GM18517 (cell line): ENCODE data around the gene URB1.
"Not testable (repeated sequence)": the region's sequence is repeated elsewhere in the genome, so short reads cannot be mapped to it uniquely, and the experiment has no call there.

ENCODE experiments used
- ATAC-seq: cut with Tn5 transposase; IDR thresholded peaks from one replicate; pipeline ENCODE4 v1.9.1; 2021; ENCODE audit warnings: mild to moderate bottlenecking, moderate library complexity; ENCODE audit not compliant: unreplicated experiment

URB1 gene

GRCh38 chr21:32413015-32413504 is 20.2 kb upstream of the URB1 start:
- no peak for ATAC-seq

GRCh38 chr21:32412162-32413014 is 19.6 kb upstream of the URB1 start, which contains the start of gene EVA1C:
TSS of gene EVA1C (plus strand) at chr21:32412706. CDS start at chr21:32412854, 148 bp downstream.
- no peak for ATAC-seq

- no peak for ATAC-seq
These were observed 18.7 kb upstream of the URB1 start for GRCh38 chr21:32411350-32412161.

GRCh38 chr21:32410916-32411315 is 18.1 kb upstream of the URB1 start:
- ATAC-seq, result no peak

GRCh38 chr21:32410291-32410690 is 17.5 kb upstream of the URB1 start:
- ATAC-seq, result no peak

- no peak for ATAC-seq
These were observed 13.6 kb upstream of the URB1 start for GRCh38 chr21:32406405-32406804.

GRCh38 chr21:32403201-32403777 is 10.5 kb upstream of the URB1 start:
- ATAC-seq, result no peak

GRCh38 chr21:32393677-32394001 is 827 bp upstream of the URB1 start:
- no peak for ATAC-seq

GRCh38 chr21:32392299-32392879 is 423 bp downstream of the URB1 start:
- ATAC-seq, result peak; percentile 42

GRCh38 chr21:32391755-32392154 is 1.1 kb downstream of the URB1 start:
- ATAC-seq, result no peak

GRCh38 chr21:32390537-32391224 is 2.1 kb downstream of the URB1 start:
- not testable (repeated sequence) for ATAC-seq

- no peak for ATAC-seq
These were observed 3.3 kb downstream of the URB1 start for GRCh38 chr21:32389337-32390015.

- ATAC-seq, result no peak
These were observed 4.5 kb downstream of the URB1 start for GRCh38 chr21:32388306-32388705.

- ATAC-seq, result no peak
These were observed 5.7 kb downstream of the URB1 start for GRCh38 chr21:32387151-32387550.

GRCh38 chr21:32386195-32386870 is 6.5 kb downstream of the URB1 start:
- no peak for ATAC-seq

GRCh38 chr21:32383812-32384211 is 9.0 kb downstream of the URB1 start:
- ATAC-seq, result no peak

GRCh38 chr21:32382108-32382644 is 10.6 kb downstream of the URB1 start:
- ATAC-seq, result no peak

GRCh38 chr21:32381571-32381970 is 11.2 kb downstream of the URB1 start:
- no peak for ATAC-seq

GRCh38 chr21:32380940-32381339 is 11.9 kb downstream of the URB1 start:
- ATAC-seq, result no peak
